ENCODE measurements around the gene IFNG.
"Not testable (repeated sequence)": the region's sequence is repeated elsewhere in the genome, so short reads cannot be mapped to it uniquely, and the experiment has no call there.

GRCh38 chr12:68209048-68209728 lies 49.6 kb upstream of the IFNG start:
- not testable (repeated sequence) for TF ChIP-seq CTCF (IDR thresholded peaks at IDR 0.05; ENCODE audit: poor library complexity, severe bottlenecking); TAF1 (IDR thresholded peaks at IDR 0.05; ENCODE audit: low read depth); POLR2AphosphoS5 (IDR thresholded peaks at IDR 0.05); EZH2 (IDR thresholded peaks at IDR 0.05; ENCODE audit: borderline replicate concordance, insufficient read depth, low read length, poor library complexity, severe bottlenecking); EP300 (conservative IDR thresholded peaks at IDR 0.05; ENCODE audit: poor library complexity, severe bottlenecking); MXI1 (conservative IDR thresholded peaks at IDR 0.05; ENCODE audit: poor library complexity, severe bottlenecking)
- TF ChIP-seq, protein P1, sequence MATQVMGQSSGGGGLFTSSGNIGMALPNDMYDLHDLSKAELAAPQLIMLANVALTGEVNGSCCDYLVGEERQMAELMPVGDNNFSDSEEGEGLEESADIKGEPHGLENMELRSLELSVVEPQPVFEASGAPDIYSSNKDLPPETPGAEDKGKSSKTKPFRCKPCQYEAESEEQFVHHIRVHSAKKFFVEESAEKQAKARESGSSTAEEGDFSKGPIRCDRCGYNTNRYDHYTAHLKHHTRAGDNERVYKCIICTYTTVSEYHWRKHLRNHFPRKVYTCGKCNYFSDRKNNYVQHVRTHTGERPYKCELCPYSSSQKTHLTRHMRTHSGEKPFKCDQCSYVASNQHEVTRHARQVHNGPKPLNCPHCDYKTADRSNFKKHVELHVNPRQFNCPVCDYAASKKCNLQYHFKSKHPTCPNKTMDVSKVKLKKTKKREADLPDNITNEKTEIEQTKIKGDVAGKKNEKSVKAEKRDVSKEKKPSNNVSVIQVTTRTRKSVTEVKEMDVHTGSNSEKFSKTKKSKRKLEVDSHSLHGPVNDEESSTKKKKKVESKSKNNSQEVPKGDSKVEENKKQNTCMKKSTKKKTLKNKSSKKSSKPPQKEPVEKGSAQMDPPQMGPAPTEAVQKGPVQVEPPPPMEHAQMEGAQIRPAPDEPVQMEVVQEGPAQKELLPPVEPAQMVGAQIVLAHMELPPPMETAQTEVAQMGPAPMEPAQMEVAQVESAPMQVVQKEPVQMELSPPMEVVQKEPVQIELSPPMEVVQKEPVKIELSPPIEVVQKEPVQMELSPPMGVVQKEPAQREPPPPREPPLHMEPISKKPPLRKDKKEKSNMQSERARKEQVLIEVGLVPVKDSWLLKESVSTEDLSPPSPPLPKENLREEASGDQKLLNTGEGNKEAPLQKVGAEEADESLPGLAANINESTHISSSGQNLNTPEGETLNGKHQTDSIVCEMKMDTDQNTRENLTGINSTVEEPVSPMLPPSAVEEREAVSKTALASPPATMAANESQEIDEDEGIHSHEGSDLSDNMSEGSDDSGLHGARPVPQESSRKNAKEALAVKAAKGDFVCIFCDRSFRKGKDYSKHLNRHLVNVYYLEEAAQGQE (IDR thresholded peaks at IDR 0.05; ENCODE audit: borderline replicate concordance): not testable (repeated sequence)
